HK-2 (cell line): ENCODE data around the gene TP53BP2.
"Not testable (repeated sequence)": the region's sequence is repeated elsewhere in the genome, so short reads cannot be mapped to it uniquely, and the experiment has no call there.

Experiments used
- DNase-seq: peaks from one replicate; pipeline ENCODE4 v3.0.0-alpha.2; 2018; ENCODE audit not compliant: unreplicated experiment

Gene TP53BP2

GRCh38 chr1:223829678-223830077 lies 16.1 kb downstream of the TP53BP2 start:
- no peak for DNase-seq

GRCh38 chr1:223828162-223828848 lies 17.4 kb downstream of the TP53BP2 start:
- no peak for DNase-seq

- DNase-seq, result no peak
These were observed 18.5 kb downstream of the TP53BP2 start for GRCh38 chr1:223827193-223827663.

- no peak for DNase-seq
These were observed 19.7 kb downstream of the TP53BP2 start for GRCh38 chr1:223825767-223826748.

GRCh38 chr1:223824712-223825111 lies 21.0 kb downstream of the TP53BP2 start:
- DNase-seq, result no peak

GRCh38 chr1:223824287-223824686 lies 21.5 kb downstream of the TP53BP2 start:
- DNase-seq, result no peak

GRCh38 chr1:223820971-223821370 lies 24.8 kb downstream of the TP53BP2 start:
- DNase-seq, result no peak

- no peak for DNase-seq
These were observed 25.3 kb downstream of the TP53BP2 start for GRCh38 chr1:223820515-223820858.

GRCh38 chr1:223819730-223820514 lies 25.8 kb downstream of the TP53BP2 start:
- DNase-seq, result no peak

- not testable (repeated sequence) for DNase-seq
These were observed 28.5 kb downstream of the TP53BP2 start for GRCh38 chr1:223817265-223817664.

- no peak for DNase-seq
These were observed 29.9 kb downstream of the TP53BP2 start for GRCh38 chr1:223815865-223816264.

- no peak for DNase-seq
These were observed 30.5 kb downstream of the TP53BP2 start for GRCh38 chr1:223815020-223815853.

GRCh38 chr1:223813645-223814044 lies 32.1 kb downstream of the TP53BP2 start:
- DNase-seq, result no peak

- DNase-seq, result no peak
These were observed 34.1 kb downstream of the TP53BP2 start for GRCh38 chr1:223811634-223812101.

- no peak for DNase-seq
These were observed 35.2 kb downstream of the TP53BP2 start for GRCh38 chr1:223810586-223810985.

GRCh38 chr1:223809905-223810304 lies 35.8 kb downstream of the TP53BP2 start:
- DNase-seq, result peak; percentile 42

- no peak for DNase-seq
These were observed 42.5 kb downstream of the TP53BP2 start for GRCh38 chr1:223803211-223803610.

- no peak for DNase-seq
These were observed 43.1 kb downstream of the TP53BP2 start for GRCh38 chr1:223802602-223803001.

GRCh38 chr1:223802032-223802431 lies 43.7 kb downstream of the TP53BP2 start:
- DNase-seq, result no peak

GRCh38 chr1:223796210-223796609 lies 49.5 kb downstream of the TP53BP2 start:
- DNase-seq, result no peak
